Psoas muscle (tissue), 8 donors: ENCODE measurements around the gene FARP2. TPM values are rescaled to one million over a fixed set of nuclear protein-coding genes. Genes with fewer than 3 reads are reported as not detected.

Experiments used
- ATAC-seq, 4 donors: fragments of 200-7000 bp; cut with Tn5 transposase; one replicate each; pipeline ENCODE4 v1.9.1; 2020; ENCODE audit warnings: moderate library complexity in 3 of 4, mild to moderate bottlenecking in 2 of 4
- DNase-seq, 2 donors: peaks; one replicate each; pipeline ENCODE4 v3.0.0-alpha.2; 2020
- H3K27ac ChIP-seq: fragments of 200-600 bp; one replicate; pipeline ENCODE4 v1.8.0; 2022
- H3K27me3 ChIP-seq, 3 donors: fragments of 200-600 bp in 1 of 3; one replicate each; pipeline versions ENCODE4 v1.6.1 to v1.8.0; 2013 to 2022; ENCODE audit warnings: low read length in 2 of 3, mild to moderate bottlenecking in 2 of 3, moderate library complexity in 1 of 3; ENCODE audit not compliant: insufficient read depth in 3 of 3
- H3K36me3 ChIP-seq, 2 donors: fragments of 200-600 bp in 1 of 2; one replicate each; pipeline versions ENCODE4 v1.6.1 to v1.8.0; 2013 to 2022; ENCODE audit warnings: low read depth in 1 of 2, mild to moderate bottlenecking in 1 of 2, moderate library complexity in 1 of 2; ENCODE audit not compliant: insufficient read depth in 1 of 2
- H3K4me1 ChIP-seq: fragments of 200-600 bp; one replicate; pipeline ENCODE4 v1.8.0; 2022
- H3K4me3 ChIP-seq: fragments of 200-600 bp; one replicate; pipeline ENCODE4 v1.8.0; 2022; ENCODE audit warnings: mild to moderate bottlenecking
- H3K9me3 ChIP-seq: fragments of 200-600 bp; one replicate; pipeline ENCODE4 v1.8.0; 2022
- CTCF ChIP-seq: fragments of 200-600 bp; IDR thresholded peaks from one replicate; pipeline ENCODE4 v1.8.0; 2022; ENCODE audit warnings: antibody characterized with exemption
- WGBS, 3 donors: extraction: QIAGEN DNeasy Blood & Tissue Kit; methylation state at CpG; one replicate each; pipeline versions ENCODE4 v1.1.6 to v1.1.7; 2013; 5-methylcytosine and 5-hydroxymethylcytosine counted together
- intact Hi-C, 2 donors: fragments of 100-400 bp; cut with DNase I; formaldehyde crosslinking; loops; one replicate each; pipeline versions ENCODE4 v1.11.0 to v1.14.2; 2022
- polyA plus RNA-seq, 3 donors: library from polyadenylated mRNA; stranded (reverse); fragments of 200-250 nt; gene quantifications; one replicate each; pipeline ENCODE4 v1.2.3, GENCODE V29; 2013
- total RNA-seq, 4 donors: library from RNA; stranded (reverse); fragmentation: NEBNext Ultra II Directional in 2 of 4; extraction: Animal tissue kit (Norgen Biotek cat#: 25700) in 2 of 4; gene quantifications; one replicate each; pipeline versions ENCODE4 v1.2.1 to v1.2.4, GENCODE V29; 2021 to 2023
- donor health status: healthy with polysubstance abuse.
- donor health status: DM: no; HTN: no; CAD: no; lungs with moderate emphysema.
- donor health status: Bipolar disorder and iron deficiency.
- donor health status: healthy.
- donor health status: DM: yes; HTN: yes; CAD: no.
- donor health status: DM: no; HTN: no; CAD: no.
- donor health status: DM: no; HTN: no; CAD: no.
- donor health status: DM: yes; HTN: yes; CAD: no.

The FARP2 gene
- total and polyA plus RNA-seq, 7 donors = 5.8 to 18.4 (median 17.4) TPM

DNA sequence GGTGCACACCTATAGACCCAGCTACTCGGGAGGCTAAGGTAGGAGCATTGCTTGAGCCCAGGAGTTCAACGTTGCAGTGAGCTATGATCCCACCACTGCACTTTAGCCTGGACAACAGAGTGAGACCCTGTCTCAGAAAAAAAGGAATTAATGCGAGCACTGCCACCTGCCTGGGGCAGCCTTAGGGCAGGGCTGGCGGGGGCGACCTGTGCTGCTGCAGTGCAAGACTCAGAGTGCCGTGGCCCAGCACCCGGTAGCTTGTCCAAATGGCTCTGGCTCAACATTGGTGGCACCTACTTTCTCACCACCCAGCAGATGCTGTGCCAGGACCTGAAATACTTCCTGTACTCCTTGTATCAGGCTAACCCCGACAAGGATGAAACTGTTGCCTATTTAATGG is 122.1 kb downstream of the FARP2 start:
- H3K4me1 ChIP-seq = no peaks in the 10 kb centered on the region
- TF ChIP-seq CTCF = no peak
- ATAC-seq (no peak), DNase-seq (no peak)
- no peaks in the 10 kb centered on the region for H3K9me3 ChIP-seq
- H3K36me3 ChIP-seq = peaks cover 0 to 19% of the 10 kb centered on the region in 2 donors
- H3K4me3 ChIP-seq = no peak overlapping the region
- H3K27me3 ChIP-seq = no peaks in the 10 kb centered on the region
- H3K27ac ChIP-seq = no peak overlapping the region
- WGBS, 3 donors = 79 to 91% (median 90%) methylated on average over 8 of the region's 8 CpGs
- intact Hi-C loops = no loop called here

DNA sequence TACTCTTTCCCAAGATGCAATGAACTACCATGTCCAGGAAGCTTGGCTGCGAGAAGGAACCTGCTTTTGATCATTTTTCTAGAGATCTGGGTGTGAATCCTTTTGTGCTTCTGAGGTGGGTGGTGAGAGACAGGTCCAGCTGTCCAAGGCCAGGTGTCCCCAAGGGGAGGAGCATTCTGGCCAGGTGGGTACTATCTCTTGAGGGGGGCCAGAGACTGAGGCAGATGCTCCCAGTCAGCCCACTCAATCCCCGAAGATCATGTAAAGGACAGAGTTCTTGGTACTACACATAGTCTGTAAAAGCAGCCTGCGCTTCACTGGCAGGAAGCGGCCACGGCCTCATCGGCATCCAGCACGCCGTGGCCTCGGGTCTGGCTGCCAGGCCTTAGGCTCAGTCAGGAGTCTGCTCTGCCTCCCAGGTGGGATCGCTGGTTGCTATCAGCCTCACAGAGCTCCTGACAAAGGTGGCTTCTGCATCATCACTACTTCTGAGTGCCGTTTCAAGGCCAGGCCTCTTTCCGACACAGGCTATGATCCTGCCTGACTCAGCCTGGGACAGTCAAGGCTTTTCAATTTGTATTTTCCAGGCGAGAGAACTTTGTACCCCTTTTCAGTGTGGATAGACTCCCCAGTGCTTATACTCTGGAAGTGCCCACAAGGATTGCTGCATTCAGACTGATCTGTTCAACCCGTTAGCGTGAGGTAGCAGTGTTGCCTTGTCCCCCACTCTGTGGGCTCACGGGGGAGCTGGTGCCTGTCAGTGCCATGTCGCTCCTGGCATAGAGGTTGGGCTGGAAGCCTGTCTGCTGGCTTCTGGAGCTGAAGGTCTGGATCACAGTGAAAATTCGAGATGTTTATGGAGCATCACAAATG is 123.2 kb downstream of the FARP2 start:
- no peak overlapping the region for H3K27ac ChIP-seq
- no peak for ATAC-seq
- TF ChIP-seq CTCF = no peak
- 88 to 91% (median 90%) methylated on average over 18 of the region's 18 CpGs for WGBS, 3 donors
- intact Hi-C loops = no loop called here
- no peak for DNase-seq
- H3K36me3 ChIP-seq = peaks cover 0 to 23% of the 10 kb centered on the region in 2 donors
- H3K27me3 ChIP-seq = no peaks in the 10 kb centered on the region
- no peaks in the 10 kb centered on the region for H3K4me1 ChIP-seq
- H3K9me3 ChIP-seq = no peaks in the 10 kb centered on the region
- H3K4me3 ChIP-seq = no peak overlapping the region

DNA sequence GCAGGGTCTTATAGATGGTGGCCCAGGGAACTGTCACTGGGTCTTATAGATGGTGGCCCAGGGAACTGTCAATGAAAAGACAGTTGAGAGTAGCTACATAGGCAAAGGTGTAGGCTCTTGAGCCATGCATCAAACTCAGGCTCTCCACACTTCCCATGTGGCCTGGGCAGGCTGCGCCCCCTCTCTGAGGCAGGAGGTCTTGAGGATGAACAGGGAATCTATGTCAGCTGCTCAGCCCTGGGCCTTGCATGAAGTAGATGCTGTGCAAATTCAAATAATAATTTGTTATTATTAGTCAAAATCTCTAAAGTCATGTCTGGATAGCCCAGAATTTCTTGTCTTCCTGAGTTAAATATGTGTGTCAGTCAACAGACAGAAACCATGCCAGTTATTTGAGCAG is 125.6 kb downstream of the FARP2 start:
- intact Hi-C loops = no loop called here
- H3K36me3 ChIP-seq = peaks cover 0 to 28% of the 10 kb centered on the region in 2 donors
- TF ChIP-seq CTCF = no peak

GRCh38 chr2:241482126-241482955 is 126.3 kb downstream of the FARP2 start:
- no peak for TF ChIP-seq CTCF
- intact Hi-C loops = no loop called here
- Histone ChIP-seq H3K36me3 (peaks cover 0 to 28% of the 10 kb centered on the region in 2 donors), H3K4me1 (no peaks in the 10 kb centered on the region), H3K27me3 (no peaks in the 10 kb centered on the region), H3K4me3 (no peak overlapping the region), H3K9me3 (no peaks in the 10 kb centered on the region), H3K27ac (no peak overlapping the region)
- ATAC-seq (no peak), DNase-seq (no peak)
- 76 to 80% (median 80%) methylated on average over 20 of the region's 20 CpGs for WGBS, 3 donors

More for the DNA sequence above, 125.6 kb downstream of the FARP2 start:
- no peaks in the 10 kb centered on the region for H3K27me3 ChIP-seq
- no peak overlapping the region for H3K4me3 ChIP-seq
- no peak for ATAC-seq
- no peak overlapping the region for H3K27ac ChIP-seq
- DNase-seq = no peak
- H3K4me1 ChIP-seq = no peaks in the 10 kb centered on the region
- no peaks in the 10 kb centered on the region for H3K9me3 ChIP-seq
- 98 to 100% (median 100%) methylated on average over 1 of the region's 1 CpG for WGBS, 3 donors
